Activated CD8-positive, alpha-beta memory T cell treated with anti-CD3 and anti-CD28 coated beads for 48 hours (primary cell): ENCODE data around the gene PHGDH.
"Not testable (repeated sequence)": the region's sequence is repeated elsewhere in the genome, so short reads cannot be mapped to it uniquely, and the experiment has no call there.

ENCODE experiments used
- DNase-seq, 3 experiments: peaks; one replicate each; pipeline ENCODE4 v3.0.0-alpha.2; 2020; ENCODE audit warnings: low read depth in 2 of 3, low spot score in 2 of 3

The PHGDH gene

DNA sequence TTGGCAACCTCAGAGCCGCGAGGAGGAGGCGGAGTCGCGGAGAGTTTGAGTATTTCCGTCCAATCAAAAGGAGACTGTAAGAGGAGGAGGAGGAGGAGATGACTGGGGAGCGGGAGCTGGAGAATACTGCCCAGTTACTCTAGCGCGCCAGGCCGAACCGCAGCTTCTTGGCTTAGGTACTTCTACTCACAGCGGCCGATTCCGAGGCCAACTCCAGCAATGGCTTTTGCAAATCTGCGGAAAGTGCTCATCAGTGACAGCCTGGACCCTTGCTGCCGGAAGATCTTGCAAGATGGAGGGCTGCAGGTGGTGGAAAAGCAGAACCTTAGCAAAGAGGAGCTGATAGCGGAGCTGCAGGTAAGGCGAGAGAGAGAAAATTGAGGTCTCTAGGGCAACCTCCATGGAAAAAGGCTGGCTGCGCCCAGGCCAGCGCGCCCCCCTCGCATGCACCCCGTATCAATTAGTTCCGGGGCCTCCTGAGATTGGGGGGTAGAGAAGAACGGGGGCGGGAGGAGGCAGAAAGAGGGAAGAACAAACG, at the start of gene PHGDH:
Gene PHGDH, plus strand, starts transcription at position 131 of the 538 bp plus-strand sequence. Its CDS starts 89 bp downstream, at position 220.
- peak; percentile 24 to 51 (median 36) for DNase-seq

DNA sequence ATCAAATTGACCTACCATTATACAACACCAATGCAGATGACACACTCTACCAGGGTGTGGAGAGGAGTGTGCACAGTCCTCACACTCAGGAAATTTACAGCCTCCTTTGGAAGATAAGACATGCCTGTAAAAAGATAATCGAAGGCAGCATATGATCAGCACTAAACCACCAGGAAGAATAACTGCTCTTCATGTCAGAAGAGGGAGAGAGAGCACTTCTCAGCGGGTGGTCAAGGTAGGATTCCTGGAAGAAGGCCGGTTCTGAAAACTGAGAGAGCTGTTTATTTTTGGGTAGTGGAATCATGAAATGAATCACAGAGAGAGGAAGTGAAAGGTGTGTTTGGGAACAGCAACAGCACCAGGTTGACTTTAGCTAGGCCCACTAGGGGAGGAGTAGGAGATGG, 49.7 kb upstream of the PHGDH start:
- DNase-seq = no peak

DNA sequence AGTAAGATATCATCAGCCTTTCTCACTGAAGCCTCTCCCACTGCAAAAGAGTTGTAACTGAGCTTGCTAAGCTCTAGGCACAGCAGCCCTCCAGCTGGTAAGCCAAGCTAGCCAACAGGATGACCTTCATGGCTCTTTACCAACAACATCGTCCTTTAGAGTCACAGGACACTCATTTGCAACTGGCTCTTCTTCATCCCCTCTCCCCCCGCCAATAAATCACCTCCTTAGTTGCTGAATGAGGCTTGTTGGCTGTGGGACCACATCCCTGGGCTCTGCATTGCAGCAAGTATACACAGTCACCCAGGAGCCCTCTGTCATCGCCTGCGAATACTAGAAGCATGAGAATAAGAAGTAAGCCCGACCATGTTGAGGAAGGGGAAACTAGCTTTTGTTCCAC, 47.7 kb upstream of the PHGDH start:
- DNase-seq = no peak

DNA sequence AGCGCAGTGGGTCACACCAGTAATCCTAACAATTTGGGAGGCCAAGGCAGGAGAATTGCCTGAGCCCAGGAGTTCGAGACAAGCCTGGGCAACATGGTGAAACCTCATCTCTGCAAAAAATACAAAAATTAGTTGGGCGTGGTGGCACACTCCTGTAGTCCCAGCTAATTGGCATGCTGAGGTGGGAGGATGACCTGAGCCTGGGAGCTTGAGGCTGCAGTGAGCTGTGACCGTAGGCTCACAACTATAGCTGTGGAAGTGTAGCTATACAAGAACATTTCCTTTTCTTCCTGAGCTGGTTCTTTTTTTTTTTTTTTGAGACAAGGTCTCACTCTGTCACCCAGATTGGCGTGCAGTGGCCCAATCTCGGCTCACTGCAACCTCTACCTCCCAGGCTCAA, 44.6 kb upstream of the PHGDH start:
- DNase-seq = no peak

DNA sequence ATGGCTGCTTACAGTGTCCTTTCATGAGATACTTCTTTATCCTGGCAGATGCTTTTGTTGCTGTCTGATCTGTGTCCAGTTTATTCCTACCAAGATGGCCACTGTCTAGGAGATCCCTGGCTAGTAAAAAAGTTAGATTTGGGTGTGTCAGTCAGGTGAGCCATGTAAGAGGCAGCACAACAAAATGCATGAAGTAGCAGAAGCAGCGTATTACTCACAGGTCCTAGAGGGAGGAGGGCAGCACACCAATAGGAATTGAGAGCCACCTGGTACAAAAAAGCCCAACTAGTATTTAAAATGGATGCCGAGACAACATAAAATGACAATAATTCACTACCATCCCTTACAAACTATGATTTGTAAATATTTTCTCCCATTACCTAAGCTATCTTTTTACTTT, 40.8 kb upstream of the PHGDH start:
- DNase-seq = no peak

DNA sequence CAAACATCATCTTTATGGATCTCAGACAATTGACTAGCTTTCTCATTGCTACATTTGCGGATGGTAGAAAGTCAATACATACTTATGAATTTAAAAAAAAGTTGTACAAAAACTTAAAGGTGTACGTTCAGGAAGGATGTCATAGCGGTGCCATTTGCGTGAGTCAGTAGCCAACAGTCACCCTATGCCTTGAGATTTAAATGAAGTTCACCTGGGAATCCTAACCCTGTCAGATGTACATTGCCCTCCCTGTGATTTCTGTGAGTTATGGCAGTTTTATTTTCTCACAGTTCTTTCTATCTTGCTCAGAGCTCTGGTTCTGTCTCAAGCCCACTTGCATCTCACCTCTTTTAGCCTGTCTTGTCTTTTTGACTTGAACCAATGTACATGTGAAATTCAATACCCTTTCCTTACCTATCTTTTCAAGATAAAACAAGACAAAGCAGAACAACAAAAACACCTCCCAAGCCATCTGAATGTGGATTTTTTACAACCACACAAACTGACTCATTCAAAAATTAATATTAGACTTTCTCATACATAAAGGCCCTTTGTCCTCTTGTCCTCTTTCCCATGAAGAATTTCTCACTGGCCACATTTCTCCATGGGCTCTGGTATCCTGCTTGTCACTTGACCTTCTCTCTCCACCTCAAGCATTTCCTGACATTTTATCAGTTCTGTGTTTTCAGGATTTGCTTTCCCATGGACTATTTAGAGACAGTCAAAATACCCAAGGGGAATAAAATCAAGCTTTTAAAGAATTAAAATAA, 38.4 kb upstream of the PHGDH start:
- DNase-seq = no peak

DNA sequence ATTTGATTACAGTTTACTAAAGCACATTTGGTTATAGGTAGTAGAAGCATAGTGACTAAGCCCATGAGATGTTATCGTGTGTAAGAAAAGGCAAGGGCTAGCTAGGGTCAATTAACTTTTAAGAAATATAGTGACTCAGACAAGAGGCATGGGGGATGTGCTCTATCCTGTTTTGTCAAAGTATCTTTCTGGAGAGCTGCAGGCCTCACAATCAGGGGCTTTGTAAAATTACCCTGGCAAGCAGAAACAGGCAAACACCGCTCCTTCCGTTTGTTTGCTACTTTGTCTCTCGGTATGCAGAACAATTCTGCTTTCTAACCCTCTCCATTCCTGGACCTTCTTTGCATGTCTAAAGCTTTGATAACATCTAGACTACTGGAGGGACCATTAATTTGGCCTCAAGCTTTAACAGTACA, 37.6 kb upstream of the PHGDH start:
- DNase-seq = no peak

DNA sequence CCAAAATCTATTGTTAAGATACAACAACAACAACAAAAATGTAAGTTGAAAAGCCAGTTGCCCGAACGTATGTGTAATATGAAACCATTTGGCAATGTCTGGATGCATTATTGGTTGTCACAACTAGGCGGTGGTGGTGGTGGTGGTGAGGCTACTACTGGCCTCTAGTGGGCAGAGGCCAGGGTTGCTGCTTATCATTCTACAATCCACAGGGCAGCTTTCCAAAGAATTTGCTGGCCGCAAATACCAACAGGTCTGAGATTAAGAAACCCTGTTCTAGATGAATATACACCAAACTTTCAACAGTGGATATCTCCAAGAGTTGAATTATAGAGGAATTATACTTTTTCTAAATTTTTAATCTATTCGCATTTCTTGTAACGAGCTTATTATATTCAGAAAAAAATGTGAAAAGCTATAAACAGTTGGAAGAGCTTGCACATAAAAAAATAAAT, 36.9 kb upstream of the PHGDH start:
- no peak for DNase-seq

DNA sequence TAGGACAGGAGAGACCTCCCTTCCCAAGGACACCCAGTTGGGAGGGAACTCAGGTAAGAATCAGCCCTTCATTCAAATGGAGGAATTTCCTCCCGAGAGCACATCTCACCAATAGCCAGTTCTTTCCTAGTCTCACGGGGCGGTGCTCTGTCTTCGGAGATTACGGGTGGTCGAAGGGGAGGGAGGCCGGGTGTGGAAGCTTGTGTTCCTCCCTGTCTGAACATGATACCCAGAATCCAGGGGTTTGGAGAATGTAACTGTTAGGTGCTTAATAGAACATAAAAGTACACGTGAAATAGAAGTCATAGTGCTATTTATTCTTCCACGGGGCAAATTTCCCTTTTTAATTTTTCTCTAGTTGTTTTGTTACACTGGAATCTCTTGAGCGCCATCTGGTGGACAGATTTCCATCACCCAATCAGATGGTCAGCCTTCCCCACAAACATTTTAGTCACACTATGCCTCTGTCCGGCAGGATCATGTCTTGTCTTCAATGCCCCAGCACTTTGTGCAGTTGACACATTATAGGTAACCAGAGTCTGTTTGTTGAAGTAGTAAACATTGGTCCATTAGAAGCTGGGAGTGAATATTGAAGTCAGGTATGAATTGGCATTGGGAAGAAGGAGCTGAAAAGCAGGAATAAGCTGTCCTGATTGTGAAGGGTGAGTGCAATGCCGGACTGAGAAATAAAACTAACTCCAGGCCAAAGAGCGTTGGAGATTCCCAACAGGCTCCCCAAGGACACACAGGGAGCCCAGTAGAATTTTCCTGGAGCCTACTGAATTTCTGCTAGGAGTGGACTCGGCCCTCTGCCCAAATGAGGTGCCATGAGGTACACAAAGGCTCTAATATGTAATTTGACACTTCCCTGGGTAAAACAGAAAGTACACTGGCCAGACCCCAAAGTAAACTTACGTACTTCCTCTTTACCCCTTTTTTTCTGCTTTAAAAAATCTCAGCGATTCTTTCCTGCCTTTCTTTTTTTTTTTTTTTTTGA, 36.1 kb upstream of the PHGDH start:
- DNase-seq = peak; percentile 6 to 58 (median 21)

DNA sequence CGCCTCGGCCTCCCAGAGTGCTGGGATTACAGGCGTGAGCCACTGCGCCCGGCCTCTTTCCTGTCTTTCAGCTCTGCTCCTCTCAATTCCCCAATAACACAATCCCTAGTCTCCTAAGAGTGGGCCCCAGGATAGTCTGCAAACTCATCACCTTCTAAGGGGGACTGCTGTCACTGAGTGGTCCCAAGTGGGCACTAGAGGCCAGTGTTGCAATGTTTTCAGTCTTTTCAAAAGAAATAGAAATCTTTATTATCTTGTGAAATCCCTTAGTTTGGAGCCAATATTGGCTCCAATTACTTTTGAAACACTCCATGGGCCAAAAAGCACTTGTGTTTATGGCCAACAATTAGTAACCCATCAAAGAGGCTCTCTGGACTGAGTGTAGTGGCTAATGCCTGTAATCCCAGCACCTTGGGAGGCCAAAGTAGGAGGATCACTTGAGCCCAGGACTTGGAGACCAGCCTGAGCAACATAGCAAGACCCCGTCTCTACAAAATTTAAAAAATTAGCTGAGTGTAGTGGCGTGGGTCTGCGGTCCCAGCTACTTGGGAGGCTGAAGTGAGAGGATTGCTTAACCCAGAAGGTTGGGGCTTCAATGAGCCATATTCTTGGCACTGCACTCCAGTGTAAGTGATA, 35.0 kb upstream of the PHGDH start:
- DNase-seq = no peak

DNA sequence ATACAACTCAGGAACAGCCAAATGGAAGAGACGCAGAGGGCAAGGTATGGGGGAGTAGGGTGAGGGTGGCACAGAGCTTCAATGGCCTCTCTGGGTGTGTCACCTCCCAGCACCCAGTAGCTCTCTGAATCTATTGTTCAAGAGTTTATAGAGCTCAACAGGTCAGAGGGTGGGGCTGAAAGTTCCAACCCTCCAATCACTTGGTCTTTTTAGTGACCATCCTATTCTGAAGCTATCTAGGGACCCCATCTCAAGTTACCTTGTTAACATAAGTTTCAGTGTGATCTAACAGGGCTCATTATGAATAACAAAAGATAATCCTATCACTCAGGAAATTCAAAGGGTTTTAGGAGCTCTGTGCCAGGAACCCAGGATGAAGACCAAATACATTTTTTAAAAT, 32.5 kb upstream of the PHGDH start:
- DNase-seq = no peak

DNA sequence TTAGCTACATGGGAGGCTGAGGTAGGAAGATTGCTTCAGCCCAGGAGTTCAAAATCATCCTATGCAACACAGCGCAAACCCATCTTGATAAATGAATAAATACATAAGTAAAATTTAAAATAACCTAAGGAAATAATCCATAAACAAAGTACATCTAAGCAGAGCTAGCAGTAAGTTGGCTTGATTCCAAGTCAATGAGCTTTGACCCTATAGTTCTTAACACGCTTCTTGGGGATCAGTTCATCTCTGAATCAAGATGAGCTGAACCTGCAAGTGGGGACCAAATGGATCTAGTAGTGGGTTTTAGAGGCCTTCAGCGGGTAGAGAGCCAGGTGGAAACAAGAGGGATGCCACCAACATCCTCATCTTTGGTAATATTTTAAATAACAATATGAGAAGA, 31.5 kb upstream of the PHGDH start:
- DNase-seq = no peak

DNA sequence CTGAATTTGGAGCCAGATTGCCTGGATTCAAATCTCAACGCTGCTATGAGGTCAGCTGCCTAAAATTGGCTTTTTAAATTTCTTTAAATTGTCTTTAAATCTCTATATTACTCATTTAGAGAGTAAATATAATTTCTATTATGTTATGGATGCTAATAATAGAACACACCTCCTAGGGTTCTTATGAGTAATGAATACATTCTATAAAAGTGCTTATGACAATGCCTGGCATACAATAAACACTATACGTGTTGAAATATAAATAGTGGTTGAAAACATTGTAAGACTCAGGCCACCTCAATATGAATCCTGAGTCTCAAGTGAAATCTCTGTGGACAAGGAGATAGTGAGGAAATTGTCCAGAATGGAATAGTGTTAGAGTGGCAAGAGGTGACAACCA, 31.0 kb upstream of the PHGDH start:
- DNase-seq = no peak

DNA sequence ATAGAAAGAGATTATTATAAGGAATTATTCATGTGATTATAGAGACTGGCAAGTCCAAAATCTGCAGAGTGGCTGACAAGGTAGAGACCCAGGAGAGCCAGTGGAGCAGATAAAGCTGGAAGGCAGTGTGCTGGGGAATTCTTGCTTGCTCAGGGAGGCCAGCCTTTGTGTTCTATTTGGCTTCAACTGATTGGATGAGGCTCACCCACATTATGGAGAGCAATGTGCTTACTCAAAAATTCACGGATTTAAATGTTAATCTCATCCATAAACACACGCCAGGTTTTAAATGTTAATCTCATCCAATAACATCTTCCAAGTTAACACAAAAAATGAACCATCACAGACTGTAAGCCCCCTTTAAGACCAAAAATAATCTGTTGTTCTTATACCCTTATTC, 30.2 kb upstream of the PHGDH start:
- no peak for DNase-seq

DNA sequence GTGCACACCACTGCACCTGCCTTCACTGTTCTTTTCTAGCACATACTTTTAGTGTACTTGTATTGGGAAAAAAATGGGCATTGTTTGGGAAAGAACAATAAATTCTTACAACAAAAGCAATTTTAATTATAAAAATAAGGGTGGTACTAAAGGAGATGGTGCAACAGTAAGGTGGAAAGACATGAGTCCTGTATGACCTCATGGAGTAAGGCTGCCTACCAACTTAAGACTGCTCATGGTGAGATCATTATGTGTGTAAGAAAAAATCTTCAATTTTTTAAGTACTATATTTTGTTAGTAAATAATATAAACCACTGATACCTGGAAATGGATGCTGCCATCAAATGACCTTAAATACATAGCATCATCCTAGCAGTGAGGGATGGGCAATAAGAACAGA, 29.6 kb upstream of the PHGDH start:
- no peak for DNase-seq

DNA sequence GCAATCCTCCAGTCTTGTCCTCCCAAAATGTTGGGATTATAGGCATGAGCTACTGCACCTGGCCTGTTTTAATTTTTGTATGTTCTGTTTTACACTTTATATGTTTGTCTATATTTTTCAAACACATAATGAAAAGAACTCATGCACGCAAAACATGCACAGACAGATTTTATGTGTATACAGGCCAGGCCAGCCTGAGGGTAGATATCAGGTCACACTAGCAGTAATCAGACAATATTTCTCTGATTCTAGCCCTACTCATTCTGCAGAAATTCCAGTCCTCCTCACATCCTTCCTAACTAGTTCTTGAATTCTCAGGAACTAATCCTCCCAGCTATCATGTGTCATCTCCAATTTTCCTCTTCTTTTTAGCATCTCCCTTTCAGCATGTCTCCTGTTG, 27.8 kb upstream of the PHGDH start:
- no peak for DNase-seq

DNA sequence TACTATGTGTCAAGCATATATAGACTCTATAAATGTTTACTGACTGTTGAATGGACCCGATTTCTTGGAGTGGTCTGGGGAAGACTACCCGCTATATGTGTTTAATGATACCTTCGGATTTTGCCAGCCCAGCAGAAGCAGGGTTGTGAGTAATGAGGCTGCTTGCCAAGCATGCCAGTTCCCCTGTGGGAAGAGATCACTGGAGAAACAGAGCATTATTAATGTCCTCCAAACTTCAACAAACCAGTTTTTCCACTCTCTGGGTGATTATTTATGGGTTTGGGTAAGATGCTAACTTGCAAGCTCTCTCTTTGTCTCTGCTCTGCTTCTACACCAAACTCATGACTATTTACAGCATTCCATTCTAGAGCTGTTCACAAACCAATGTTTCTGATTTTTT, 25.1 kb upstream of the PHGDH start:
- no peak for DNase-seq

DNA sequence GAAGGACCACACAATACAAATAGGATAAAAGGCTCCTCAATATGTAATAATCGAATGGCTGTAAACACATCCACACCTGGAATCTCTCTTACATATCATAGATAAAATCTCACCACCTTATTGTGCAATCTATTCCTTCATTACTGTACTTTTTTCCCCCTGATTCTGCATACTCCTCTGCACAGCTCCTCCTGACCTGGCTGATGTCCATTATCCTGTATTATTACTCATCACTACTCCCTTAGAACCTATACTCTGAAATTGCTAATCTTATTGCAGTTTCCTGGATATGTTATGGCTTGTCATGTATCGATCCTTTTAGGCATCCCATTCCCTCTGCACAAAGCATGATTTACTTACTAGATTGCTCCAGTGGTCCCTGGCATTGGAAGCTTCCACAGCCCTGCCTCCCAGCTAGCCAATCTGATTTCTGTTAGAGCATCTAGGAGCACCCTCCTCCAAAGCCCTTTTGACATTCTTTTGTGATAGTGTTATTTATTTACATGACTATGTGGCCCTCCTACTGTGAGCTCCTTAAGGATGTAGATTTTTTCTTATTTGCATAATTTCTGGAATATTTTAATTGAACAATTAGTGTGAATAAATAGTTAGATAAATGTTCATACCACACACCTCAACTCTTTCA, 24.2 kb upstream of the PHGDH start:
- DNase-seq = no peak

DNA sequence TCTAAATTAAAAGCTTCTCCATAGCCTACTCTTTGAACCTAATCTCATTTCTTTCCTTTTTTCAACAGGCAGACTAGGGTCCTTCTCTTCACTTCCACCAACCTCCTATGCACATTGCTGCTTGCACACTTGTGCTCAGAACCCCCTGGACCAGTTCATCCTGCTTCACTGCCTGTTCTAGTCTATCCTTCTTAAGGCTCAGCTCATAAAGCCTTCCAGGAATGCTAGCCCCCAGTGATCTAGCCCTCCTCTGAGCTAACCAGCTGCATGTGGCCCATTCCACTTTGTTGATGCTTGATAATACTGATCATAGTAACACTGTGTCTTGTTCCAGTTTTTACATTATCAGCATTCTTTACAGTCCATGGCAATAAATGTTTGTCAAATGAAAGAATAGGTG, 22.9 kb upstream of the PHGDH start:
- DNase-seq = no peak

DNA sequence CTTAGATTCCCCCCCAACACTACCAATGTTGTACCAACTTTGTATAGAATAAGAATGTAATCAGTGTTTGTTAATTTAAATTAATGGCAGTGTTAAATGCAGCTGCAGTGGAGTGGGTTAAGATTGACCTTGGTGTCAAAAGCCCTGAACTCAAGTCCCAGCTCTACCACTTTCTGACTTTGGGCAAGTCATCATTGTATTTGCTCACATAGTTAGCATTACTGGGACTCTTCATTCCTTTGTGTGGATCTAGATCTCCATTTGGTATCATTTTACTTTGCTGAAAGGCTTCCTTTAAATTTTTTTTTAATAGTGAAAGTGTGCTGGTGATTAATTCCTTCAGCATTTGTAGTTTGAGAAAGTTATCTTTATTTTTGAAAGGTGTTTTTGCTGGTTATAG, 22.2 kb upstream of the PHGDH start:
- DNase-seq = no peak

DNA sequence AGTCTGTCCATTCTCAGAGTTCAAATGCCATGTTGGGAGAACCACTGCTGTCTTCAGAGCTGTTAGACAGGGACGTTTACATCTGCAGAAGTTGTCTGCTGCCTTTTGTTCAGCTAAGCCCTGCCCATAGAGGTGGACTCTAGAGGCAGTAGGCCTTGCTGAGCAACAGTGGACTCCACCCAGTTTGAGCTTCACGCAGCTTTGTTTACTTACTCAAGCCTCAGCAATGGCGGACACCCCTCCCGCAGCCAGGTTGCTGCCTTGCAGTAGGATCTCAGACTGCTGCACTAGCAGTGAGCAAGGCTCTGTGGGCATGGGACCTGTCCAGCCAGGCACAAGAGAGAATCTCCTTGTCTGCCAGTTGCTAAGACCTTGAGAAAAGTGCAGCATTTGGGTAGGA, 14.9 kb upstream of the PHGDH start:
- DNase-seq = not testable (repeated sequence)
